ENCODE measurements around the gene SLC35F6.
"Not testable (repeated sequence)": the region's sequence is repeated elsewhere in the genome, so short reads cannot be mapped to it uniquely, and the experiment has no call there.

SLC35F6 gene

DNA sequence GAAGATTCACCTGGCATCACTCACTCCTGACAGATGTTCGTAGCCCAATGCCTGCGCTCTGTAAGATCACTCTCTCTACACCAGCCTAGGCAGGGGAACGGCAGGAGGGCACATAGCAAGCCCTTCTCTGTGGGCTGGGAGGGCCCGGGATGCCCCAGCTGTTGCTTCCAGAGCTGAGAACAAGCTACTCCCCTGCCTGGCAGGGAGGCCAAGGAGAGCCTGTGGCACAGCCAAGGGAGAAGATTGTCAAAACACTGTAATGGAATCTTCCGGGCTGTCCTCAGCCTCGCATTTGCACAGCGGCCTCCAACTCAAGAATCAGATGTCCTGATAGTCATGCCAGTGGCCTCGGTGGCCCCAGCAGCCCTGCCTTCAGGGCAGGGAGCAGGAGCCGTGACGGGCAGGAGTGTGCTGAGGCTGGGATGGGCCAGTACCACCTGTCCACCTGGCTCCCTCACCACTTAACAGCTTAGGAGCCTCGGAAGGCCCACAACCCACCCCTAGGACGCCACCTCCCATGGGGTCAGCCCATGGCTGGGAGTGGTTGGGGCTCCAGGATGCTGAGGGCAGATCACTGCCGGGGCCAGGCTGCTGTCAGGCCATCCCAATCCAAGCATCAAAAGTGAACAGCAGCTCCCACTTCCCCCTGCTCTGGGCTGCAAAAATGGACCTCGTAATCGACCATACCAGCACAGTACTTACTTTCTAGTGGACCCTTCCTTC, 21.9 kb upstream of the SLC35F6 start:
- H3K9me3 Mint-ChIP-seq, result no peaks in the 10 kb centered on the region
- no peak overlapping the region for H3K27ac Mint-ChIP-seq
- H3K4me3 Mint-ChIP-seq, result no peak overlapping the region
- H3K4me1 Mint-ChIP-seq, result peaks cover 4% of the 10 kb centered on the region
- H3K27me3 Mint-ChIP-seq, result no peaks in the 10 kb centered on the region
- no peaks in the 10 kb centered on the region for H3K36me3 Mint-ChIP-seq

DNA sequence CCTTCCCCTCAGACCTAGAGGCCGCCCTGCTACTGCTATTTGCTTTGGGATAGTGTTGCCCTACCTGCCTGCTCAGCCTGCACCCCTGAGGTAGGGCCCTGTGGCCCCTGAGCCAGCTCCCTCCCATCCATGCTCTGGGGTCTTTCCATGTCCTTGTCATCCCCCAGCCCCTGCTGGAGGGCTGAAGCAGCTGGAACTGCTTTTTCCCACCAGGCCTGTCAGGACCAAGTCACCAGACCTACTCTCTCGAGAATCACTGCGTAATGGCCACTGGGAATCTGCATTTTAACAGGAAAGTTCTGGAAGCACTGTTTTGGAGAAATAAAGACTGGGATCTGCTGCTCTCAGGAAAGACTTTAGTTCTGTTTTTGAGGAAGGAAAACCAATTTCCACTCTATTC, 20.2 kb upstream of the SLC35F6 start:
- H3K9me3 Mint-ChIP-seq, result no peaks in the 10 kb centered on the region
- H3K4me1 Mint-ChIP-seq, result peaks cover 4% of the 10 kb centered on the region
- no peaks in the 10 kb centered on the region for H3K36me3 Mint-ChIP-seq
- no peak overlapping the region for H3K27ac Mint-ChIP-seq
- no peaks in the 10 kb centered on the region for H3K27me3 Mint-ChIP-seq
- H3K4me3 Mint-ChIP-seq, result no peak overlapping the region

DNA sequence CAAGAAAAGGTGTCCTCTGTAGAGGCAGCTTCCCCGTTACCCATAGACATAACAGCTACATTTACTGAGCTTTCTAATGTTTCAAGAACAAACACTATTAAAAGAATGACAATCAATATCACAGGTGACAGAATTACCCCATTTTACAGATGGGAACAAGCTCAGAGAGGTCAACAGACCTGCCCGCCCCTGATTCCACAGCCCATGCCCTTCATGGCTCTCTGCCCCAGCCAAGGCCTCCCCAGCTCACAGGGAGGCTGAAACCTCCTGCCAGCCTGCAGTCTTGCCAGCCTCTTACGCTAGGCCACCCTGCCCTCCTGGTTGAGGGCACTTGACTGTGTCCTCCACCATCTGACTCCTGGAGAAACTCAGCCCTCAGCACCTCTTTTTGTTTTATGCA, 19.1 kb upstream of the SLC35F6 start:
- H3K27me3 Mint-ChIP-seq, result no peaks in the 10 kb centered on the region
- H3K4me3 Mint-ChIP-seq, result no peak overlapping the region
- peaks cover 4% of the 10 kb centered on the region for H3K4me1 Mint-ChIP-seq
- no peaks in the 10 kb centered on the region for H3K36me3 Mint-ChIP-seq
- no peaks in the 10 kb centered on the region for H3K9me3 Mint-ChIP-seq
- no peak overlapping the region for H3K27ac Mint-ChIP-seq

DNA sequence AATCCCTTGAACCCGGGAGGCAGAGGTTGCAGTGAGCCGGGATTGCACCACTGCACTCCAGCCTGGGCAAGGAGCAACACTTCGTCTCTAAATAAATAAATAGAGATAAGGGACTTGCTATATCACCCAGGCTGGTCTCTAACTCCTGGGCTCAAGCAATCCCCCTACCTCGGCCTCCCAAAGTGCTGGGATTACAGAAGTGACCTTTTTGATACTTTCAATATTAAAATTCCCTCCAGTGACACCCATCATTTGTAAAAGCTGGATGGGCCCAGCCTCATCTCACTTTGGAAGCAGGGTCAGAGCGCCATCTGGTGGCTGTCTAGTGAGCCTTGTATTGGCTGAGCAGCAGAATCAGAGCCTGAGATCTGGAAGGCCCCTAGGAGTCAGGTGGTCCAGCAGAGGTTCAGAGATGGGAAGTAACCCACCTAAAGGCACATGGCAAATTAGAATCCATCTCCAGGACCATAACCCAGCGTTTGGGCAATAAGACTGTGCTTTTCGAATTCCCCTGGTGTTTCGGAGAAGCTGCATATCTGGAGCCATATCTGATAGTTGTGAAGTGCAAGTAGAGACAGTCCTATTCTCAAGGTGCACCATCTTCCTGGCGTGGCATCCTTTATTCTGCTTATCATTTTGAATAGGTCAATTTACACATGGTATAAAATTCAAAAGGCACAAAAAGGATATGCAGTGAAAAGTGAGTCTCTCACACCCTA, 18.3 kb upstream of the SLC35F6 start:
- H3K27ac Mint-ChIP-seq, result no peak overlapping the region

DNA sequence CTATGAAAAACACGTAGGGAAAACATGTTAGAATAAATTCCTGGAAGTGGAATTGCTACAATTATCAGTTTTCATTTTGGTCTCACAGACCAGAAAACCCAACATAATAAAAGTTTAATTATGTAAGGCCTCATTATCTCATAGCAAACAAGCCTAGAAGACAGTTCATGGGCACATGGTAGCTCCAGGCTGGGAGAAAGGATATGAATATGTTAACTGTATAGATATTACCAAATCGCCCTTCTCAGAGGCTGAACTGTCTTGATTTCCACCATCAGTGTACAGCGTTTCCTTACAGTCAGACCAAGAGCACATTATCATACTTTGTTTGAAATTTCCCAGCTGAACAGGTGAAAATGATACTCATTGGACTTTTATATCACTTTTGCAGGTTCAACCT, 17.1 kb upstream of the SLC35F6 start:
- Mint-ChIP-seq H3K9me3 (no peaks in the 10 kb centered on the region), H3K36me3 (peaks cover 1% of the 10 kb centered on the region), H3K27me3 (no peaks in the 10 kb centered on the region), H3K27ac (no peak overlapping the region), H3K4me3 (no peak overlapping the region), H3K4me1 (no peaks in the 10 kb centered on the region)

More for the DNA sequence above, 18.3 kb upstream of the SLC35F6 start:
- H3K36me3 Mint-ChIP-seq, result no peaks in the 10 kb centered on the region
- no peak overlapping the region for H3K4me3 Mint-ChIP-seq
- no peaks in the 10 kb centered on the region for H3K27me3 Mint-ChIP-seq
- no peaks in the 10 kb centered on the region for H3K9me3 Mint-ChIP-seq
- peaks cover 1% of the 10 kb centered on the region for H3K4me1 Mint-ChIP-seq

DNA sequence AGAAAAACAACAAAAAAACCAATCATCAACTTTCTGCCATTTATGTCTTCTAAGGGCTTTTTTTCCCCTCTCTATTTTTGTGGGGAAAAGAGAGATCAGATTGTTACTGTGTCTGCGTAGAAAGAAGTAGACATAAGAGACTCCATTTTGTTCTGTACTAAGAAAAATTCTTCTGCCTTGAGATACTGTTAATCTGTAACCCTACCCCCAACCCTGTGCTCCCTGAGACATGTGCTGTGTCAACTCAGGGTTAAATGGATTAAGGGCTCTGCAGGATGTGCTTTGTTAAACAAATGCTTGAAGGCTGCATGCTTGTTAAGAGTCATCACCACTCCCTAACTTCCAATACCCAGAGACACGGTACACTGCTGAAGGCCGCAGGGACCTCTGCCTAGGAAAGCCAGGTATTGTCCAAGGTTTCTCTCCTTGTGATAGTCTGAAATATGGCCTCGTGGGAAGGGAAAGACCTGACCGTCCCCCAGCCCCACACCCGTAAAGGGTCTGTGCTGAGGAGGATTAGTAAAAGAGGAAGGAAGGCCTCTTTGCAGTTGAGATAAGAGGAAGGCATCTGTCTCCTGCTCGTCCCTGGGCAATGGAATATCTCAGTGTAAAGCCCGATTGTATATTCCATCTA, 14.2 kb upstream of the SLC35F6 start:
- not testable (repeated sequence) for H3K4me1 Mint-ChIP-seq, H3K27ac Mint-ChIP-seq, H3K36me3 Mint-ChIP-seq, H3K4me3 Mint-ChIP-seq, H3K9me3 Mint-ChIP-seq, H3K27me3 Mint-ChIP-seq

DNA sequence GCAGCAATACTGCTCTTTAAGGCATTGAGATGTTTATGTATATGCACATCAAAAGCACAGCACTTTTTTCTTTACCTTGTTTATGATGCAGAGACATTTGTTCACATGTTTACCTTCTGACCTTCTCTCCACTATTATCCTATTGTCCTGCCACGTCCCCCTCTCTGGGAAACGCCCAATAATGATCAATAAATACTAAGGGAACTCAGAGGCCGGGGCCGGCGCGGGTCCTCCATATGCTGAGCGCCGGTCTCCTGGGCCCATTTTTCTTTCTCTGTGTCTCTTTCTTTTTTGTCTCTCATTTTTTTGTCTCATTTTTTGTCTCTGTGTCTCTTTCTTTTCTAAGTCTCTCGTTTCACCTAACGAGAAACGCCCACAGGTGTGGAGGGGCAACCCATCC, 13.6 kb upstream of the SLC35F6 start:
- not testable (repeated sequence) for H3K36me3 Mint-ChIP-seq, H3K4me1 Mint-ChIP-seq, H3K27ac Mint-ChIP-seq, H3K9me3 Mint-ChIP-seq, H3K4me3 Mint-ChIP-seq, H3K27me3 Mint-ChIP-seq

DNA sequence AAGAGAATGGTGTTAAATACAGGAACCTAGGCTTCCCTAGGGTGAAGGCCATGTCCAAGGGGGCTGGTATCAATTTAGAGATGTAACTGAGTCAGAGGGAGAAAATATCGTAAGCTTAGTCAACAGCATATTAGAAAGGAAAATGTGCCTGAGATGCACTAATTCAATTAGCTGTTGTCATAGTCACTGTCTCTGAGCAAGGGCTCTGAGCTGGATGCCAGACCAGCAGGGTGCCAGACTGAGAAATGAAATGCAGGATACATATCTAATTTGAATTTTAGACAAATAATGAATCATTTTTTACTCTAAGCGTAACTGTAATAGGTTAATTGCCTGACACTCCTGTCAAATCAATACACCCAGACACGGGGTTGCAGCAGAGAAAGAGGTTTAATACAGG, 11.4 kb upstream of the SLC35F6 start:
- Mint-ChIP-seq H3K4me3 (no peak overlapping the region), H3K9me3 (no peaks in the 10 kb centered on the region), H3K36me3 (peaks cover 1% of the 10 kb centered on the region), H3K4me1 (no peaks in the 10 kb centered on the region), H3K27me3 (no peaks in the 10 kb centered on the region), H3K27ac (no peak overlapping the region)

DNA sequence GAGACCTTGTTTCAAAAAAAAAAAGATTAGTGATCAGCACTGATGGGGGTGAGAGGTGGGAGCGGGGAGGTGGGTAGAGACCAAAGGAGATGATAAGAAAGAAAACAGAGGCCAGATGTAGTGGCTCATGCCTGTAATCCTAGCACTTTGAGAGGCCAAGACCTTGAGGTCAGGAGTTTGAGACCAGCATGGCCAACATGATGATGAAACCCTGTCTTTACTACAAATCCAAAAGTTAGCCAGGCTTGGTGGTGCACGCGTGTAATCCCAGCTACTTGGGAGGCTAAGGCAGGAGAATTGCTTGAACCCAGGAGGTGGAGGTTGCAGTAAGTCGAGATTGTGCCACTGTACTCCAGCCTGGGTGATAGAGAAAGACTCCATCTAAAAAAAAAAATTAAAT, 9.5 kb upstream of the SLC35F6 start:
- Mint-ChIP-seq H3K9me3 (no peaks in the 10 kb centered on the region), H3K4me1 (no peaks in the 10 kb centered on the region), H3K27ac (no peak overlapping the region), H3K36me3 (peaks cover 1% of the 10 kb centered on the region), H3K4me3 (no peak overlapping the region), H3K27me3 (no peaks in the 10 kb centered on the region)

DNA sequence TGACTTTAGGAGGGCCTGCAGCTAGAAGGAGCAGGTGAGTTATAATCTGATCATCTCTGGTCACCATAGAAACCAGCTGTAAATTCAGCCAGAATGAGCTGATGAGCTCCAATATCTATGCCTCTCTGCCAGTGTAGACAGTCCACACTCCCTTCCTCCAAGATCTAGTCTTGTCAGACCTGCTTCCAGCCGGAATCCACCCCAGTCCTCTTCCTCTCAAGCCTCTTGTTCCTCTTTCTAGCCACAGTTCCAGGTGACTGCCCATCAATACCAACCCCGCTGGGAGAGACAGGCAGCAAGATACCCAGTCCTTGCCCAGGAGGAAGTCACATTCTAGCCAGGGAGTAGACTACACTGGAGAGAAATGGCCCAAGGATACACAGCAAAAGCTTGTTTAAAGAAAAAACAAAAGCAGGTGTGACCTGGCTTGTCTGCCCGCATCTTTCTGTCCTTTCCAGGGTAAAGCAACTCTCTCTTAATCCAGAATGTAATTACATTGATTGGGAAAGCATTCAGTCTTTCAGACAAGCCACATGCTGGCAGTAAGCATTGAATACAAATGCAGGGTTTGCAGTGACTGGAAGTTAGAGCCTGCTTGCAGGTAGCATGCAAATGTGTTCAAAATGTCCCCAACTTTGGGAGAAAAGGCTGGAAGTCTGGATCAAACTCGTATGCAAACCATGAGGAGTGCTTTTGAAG, 9.0 kb upstream of the SLC35F6 start:
- peaks cover 1% of the 10 kb centered on the region for H3K36me3 Mint-ChIP-seq
- H3K27ac Mint-ChIP-seq, result no peak overlapping the region
- no peaks in the 10 kb centered on the region for H3K4me1 Mint-ChIP-seq
- H3K27me3 Mint-ChIP-seq, result no peaks in the 10 kb centered on the region
- H3K9me3 Mint-ChIP-seq, result no peaks in the 10 kb centered on the region
- H3K4me3 Mint-ChIP-seq, result no peak overlapping the region

DNA sequence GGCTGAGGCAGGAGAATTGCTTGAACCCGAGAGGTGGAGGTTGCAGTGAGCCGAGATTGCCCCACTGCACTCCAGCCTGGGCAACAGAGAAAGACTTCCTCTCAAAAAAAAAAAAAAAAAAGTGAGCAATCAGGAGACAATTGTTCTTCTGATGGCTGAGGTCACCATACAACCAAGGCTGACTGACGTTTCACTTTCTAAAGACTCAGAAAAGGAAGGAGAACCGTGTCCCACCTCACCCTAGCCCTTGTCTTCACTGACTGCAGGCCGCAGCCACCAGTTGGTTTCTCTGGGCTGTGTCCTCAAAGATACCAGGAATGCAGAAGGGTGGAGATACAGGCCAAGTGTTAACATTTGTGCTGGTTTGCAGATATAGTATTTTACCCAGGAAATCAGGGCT, 7.7 kb upstream of the SLC35F6 start:
- no peaks in the 10 kb centered on the region for H3K4me1 Mint-ChIP-seq
- no peaks in the 10 kb centered on the region for H3K27me3 Mint-ChIP-seq
- H3K27ac Mint-ChIP-seq, result no peak overlapping the region
- H3K4me3 Mint-ChIP-seq, result no peak overlapping the region
- H3K9me3 Mint-ChIP-seq, result no peaks in the 10 kb centered on the region
- no peaks in the 10 kb centered on the region for H3K36me3 Mint-ChIP-seq

DNA sequence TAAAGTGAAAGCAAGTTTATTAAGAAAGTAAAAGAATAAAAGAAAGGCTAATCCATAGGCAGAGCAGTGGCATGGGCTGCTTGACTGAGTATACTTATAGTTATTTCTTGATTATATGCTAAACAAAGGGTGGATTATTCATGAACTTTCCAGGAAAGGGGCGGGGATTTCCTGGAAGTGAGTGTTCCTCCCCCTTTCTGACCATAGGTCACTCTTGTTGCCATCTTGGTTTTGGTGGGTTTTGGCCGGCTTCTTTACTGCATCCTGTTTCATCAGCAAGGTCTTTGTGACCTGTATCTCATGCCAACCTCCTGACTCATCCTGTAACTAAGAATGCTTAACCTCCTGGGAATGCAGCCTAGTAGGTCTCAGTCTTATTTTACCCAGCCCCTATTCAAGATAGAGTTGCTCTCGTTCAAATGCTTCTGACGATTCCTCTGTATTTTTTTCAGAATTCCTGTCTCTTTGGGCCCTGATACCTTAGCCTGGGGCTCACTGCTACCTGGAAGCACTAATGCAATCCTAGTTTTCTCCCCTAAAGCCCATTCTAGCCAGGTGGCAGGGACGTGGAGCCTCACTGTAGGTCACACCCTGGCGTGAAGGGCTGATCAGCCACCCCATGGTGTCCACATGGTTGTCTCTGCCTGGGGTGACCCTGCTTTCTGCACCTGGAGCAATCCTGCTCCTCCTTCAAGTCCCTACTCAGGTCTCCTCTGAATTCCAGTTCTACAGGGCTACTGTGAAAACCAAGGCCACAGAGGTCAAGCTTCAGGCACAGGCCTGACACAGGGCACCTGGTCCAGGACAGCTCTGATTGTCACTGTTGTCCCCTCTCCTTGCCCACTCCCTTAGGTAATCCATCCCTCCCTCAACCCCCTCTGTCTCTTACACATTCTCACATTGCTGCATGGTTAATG, 6.0 kb upstream of the SLC35F6 start:
- Mint-ChIP-seq H3K4me1 (no peaks in the 10 kb centered on the region), H3K27me3 (no peaks in the 10 kb centered on the region), H3K4me3 (no peak overlapping the region), H3K9me3 (no peaks in the 10 kb centered on the region), H3K27ac (no peak overlapping the region), H3K36me3 (no peaks in the 10 kb centered on the region)

DNA sequence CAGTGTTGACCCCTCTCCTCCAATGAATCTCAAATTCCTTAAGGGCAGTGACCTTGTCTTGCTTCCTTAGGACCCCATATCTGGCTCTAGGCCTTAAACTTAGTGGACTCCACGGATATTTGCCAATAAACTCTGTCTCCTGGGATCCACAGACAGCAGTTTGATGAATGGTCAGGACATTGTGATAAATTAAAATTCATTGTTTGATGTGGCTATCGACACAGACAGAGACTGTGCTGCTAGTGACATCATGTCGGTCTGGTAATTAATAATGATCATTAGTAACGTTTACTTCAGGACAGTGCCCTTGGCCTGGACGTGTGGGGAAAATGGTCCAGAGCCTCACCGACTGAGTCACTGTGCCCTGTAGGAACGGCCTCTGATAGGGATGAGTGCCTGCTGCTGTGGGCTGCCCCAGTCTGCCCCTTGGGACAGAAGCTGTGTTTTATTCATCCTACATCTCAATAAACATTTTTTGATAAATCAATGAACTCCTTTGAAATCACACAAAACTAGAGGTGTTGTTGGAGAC, 5.2 kb upstream of the SLC35F6 start:
- no peaks in the 10 kb centered on the region for H3K9me3 Mint-ChIP-seq
- H3K27me3 Mint-ChIP-seq, result no peaks in the 10 kb centered on the region
- no peak overlapping the region for H3K27ac Mint-ChIP-seq
- H3K4me1 Mint-ChIP-seq, result no peaks in the 10 kb centered on the region
- no peaks in the 10 kb centered on the region for H3K36me3 Mint-ChIP-seq
- H3K4me3 Mint-ChIP-seq, result no peak overlapping the region

DNA sequence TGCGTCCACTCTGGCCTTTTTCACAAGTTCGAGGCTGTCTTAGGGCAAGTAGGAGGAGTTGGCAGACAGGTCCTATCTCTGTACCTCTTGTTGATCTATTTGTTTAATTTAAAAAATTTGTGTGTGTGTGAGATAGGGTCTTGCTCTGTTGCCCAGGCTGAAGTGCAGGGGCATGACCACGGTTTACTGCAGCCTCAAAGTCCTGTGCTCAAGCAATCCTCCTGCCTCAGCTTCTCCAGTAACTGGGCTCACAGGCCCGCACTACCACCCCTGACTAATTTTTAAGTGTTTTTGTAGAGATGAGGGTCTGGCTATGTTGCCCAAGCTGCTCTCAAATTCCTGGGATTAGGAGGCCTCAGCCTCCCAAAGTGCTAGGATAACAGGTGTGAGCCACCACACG, 4.2 kb upstream of the SLC35F6 start:
- Mint-ChIP-seq H3K27ac (peak overlapping the region; percentile 38), H3K9me3 (no peaks in the 10 kb centered on the region), H3K27me3 (no peaks in the 10 kb centered on the region), H3K36me3 (no peaks in the 10 kb centered on the region), H3K4me1 (peaks cover 4% of the 10 kb centered on the region), H3K4me3 (no peak overlapping the region)

DNA sequence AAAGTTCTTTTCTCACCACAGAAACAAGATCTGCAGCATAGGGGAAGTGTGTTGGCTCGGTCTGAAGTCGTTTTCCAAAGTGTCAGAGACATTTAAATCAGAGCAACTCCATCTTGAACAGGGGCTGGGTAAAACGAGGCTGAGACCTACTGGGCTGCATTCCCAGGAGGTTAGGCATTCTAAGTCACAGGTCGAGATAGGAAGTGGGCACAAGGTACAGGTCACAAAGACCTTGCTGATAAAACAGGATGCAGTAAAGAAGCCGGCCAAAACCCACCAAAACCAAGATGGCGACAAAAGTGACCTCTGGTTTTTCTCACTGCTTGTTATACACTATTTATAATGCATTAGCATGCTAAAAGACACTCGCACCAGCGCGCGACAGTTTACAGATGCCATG, 3.1 kb upstream of the SLC35F6 start:
- H3K4me3 Mint-ChIP-seq, H3K27me3 Mint-ChIP-seq, H3K36me3 Mint-ChIP-seq, H3K27ac Mint-ChIP-seq, H3K9me3 Mint-ChIP-seq: not testable (repeated sequence)
- H3K4me1 Mint-ChIP-seq, result peaks cover 15% of the 10 kb centered on the region

All from activated naive CD4-positive, alpha-beta T cell treated with anti-CD3 and anti-CD28 coated beads, Interleukin-2, amount 50 U/mL, for 24 hours (primary cell).